ENCODE results near the gene TBC1D7.
"Not testable (repeated sequence)": the region's sequence is repeated elsewhere in the genome, so short reads cannot be mapped to it uniquely, and the experiment has no call there.

DNA sequence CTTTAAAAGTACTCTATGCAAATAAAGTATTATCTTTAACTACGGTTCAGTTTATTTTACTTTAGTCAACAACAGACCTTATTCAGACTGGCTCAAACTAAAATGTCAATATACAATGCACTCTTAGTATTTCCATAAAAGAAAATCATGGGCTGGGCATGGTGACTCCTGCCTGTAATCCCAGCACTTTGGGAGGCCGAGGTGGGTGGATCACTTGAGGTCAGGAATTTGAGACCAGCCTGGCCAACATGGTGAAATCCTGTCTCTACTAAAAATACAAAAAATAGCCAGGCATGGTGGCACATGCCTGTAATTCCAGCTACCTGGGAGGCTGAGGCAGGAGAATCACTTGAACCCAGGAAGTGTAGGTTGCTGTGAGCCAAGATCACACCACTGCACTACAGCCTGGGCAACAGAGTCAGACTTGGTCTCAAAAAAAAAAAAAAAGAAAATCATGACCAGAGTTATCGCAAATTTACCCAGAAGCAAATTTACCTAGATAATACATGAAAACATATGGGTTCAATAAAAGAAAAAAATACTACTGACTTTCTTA, 2.2 kb downstream of the TBC1D7 start:
- TF ChIP-seq, protein P1, sequence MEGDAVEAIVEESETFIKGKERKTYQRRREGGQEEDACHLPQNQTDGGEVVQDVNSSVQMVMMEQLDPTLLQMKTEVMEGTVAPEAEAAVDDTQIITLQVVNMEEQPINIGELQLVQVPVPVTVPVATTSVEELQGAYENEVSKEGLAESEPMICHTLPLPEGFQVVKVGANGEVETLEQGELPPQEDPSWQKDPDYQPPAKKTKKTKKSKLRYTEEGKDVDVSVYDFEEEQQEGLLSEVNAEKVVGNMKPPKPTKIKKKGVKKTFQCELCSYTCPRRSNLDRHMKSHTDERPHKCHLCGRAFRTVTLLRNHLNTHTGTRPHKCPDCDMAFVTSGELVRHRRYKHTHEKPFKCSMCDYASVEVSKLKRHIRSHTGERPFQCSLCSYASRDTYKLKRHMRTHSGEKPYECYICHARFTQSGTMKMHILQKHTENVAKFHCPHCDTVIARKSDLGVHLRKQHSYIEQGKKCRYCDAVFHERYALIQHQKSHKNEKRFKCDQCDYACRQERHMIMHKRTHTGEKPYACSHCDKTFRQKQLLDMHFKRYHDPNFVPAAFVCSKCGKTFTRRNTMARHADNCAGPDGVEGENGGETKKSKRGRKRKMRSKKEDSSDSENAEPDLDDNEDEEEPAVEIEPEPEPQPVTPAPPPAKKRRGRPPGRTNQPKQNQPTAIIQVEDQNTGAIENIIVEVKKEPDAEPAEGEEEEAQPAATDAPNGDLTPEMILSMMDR (IDR thresholded peaks at IDR 0.05; ENCODE audit: insufficient read depth, low read depth, low read length), result not testable (repeated sequence)
- not testable (repeated sequence) for TF ChIP-seq EZH2 (IDR thresholded peaks at IDR 0.05; ENCODE audit: insufficient read depth, low read length)
